Stimulated activated CD8-positive, alpha-beta memory T cell treated with anti-CD3 and anti-CD28 coated beads, Interleukin-15, amount 100 ng/mL, for 4 hours (primary cell): Measurements from ENCODE around the gene ZMYND11.

Source experiments
- DNase-seq, 2 donors: peaks; one replicate each; pipeline ENCODE4 v3.0.0-alpha.2; 2020; ENCODE audit warnings: low read depth in 2 of 2

ZMYND11 gene

DNA sequence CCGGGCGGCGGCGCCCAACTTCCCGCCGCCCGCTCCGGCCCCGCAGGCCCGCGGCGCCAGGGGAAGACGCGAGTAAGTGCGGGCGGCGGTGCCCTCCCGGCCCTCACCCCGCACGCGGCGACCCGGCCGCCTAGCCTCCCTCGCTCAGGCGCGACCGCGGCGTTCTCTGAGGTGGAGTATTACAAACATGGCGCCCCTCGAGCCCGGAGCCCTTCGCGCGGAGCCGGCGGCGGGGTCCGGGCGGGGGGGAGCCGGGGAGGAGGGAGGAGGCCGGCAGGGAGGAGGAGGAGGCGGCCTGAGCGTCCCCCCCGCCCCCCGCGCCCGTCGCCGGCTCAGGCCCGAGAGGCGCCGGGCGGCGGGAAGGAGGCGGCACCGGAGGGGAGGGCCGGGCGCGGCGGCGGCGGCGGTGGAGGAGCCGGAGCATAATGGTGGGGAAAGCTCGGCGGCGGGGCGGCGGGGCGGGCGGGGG is at the start of gene ZMYND11:
ZMYND11 (plus strand) TSS at position 324 of the 469 bp plus-strand sequence. CDS start 44,558 bp downstream, outside the sequence.
- peak in 1 of 2 donors; percentile 57 for DNase-seq

DNA sequence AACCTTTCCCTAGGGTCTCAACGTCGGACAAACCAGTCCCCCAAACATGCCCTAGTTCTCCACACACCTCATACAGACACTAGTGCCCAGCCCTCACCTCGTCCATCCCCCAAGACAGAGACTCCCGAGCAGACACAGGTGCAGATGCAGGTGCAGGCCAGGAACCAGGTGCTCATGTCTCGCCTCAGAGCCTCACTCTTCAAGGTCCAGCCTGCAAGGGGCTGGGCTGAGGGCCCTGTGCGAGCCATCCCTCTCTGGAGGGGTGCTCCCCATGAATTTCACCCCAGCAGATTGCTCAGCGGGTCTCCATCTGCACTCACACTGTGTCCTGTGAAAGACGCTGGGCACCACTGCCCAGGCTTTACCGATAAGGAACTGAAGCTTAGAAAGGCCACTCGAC is 49.2 kb upstream of the ZMYND11 start:
- no peak for DNase-seq

- DNase-seq = no peak
These were observed 47.8 kb upstream of the ZMYND11 start for GRCh38 chr10:87177-88080.

DNA sequence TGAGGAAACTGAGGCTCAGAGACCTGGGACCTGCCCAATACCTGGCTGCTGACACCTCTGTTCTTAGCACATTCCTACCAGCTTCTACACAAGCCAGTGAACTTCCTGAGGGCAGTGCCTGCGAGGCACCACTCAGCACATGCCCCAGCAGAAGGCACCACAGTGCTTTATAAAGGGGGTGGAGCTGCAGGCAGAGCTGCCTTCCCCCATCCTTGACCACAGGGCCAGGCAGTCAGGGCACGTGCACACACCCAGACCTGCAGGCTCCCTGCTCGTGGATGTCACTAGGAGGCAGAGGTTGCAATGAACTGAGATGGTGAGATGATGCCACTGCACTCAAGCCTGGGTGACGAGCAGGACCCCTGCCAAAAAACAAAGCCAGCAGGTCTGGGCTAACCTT is 47.0 kb upstream of the ZMYND11 start:
- DNase-seq = no peak

DNA sequence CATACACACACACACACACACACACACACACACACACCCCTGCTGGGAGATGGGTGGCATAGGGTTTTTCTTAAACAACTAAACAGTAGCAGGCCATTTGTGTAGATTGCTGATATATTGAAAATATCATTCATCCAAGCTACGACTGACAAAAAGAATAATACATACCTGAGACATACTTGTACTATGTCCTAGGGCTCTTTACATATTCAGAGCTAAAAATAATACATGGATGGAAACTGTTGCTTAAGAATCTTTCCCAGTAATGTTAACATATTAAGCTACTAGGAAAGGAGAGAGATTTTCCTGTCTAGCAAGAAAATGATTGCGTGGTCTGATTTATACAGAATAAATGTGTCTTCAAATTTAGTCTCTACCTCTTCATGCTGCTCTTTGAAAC is 46.0 kb upstream of the ZMYND11 start:
- DNase-seq = no peak

GRCh38 chr10:90161-90560 is 45.1 kb upstream of the ZMYND11 start:
- DNase-seq = no peak

DNA sequence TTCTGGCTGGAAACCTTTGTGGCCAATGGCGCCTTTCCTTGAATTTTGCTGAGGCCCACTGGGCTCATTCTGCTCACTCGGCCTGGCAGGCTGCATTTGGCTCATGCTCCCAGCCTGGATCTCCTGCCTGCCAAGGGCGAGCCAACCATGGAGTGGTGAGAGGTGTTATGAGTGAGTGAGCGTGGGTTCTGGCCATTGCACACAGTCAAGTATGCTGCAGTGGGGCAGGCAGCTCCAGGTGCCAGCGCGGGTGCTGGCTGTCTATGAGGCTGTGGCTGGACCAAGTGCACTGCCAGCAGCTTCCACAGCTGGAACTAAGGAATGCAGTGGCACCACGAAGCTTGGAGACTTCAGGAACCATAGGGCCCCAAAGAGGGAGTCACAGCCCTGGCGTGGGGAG is 43.9 kb upstream of the ZMYND11 start:
- no peak for DNase-seq

DNA sequence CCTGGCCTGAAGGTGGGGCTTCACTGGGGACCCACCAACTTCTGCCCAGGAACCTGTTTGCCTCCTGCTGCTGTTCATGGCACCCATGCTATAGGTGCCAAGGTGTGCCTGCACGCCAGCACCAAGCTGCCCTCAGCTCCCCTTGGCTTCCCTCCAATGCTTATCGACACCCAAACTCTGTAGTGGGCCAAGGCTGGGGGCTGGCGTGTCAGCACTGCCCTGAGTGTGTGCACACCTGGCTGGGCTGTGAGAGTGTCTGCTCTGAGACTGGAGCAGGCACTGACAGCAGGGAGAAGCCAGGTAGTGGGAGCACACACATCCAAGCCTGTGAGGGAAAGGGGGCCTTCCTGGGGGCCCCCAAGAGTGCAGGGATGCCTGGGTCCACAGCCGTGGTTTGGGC is 43.1 kb upstream of the ZMYND11 start:
- DNase-seq = no peak

DNA sequence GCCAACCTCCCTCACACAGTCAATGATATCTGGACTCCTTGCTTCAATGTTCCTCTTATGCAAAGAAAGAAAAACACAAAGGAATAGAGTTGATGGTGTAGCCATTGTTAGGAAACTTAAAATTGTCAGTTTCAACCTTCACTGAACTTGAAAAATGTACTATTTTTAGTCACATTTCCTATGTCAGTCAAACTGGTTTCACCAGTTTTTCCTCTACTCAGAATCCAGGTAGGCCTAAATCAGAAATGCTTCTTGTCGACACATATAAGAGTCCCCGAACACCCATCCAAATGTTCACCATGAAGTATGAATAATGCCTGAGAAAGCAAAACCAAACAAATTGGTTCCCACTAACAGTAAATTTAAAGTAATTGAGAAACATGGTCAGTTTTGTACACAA is 42.4 kb upstream of the ZMYND11 start:
- DNase-seq = no peak

DNA sequence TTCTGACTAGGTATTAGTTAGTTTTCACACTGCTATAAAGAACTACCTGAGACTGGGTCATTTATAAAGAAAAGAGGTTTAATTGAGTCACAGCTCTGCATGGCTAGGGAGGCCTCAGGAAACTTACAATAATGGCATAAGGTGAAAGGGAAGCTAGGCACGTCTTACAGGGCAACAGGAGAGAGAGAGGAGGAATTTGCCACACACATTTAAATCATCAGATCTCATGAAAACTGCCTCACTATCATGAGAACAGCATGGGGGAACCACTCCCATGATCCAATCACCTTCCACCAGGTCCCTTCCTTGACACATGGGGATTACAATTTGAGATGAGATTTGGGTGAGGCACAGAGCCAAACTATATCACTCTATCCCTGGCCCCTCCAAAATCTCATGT is 40.6 kb upstream of the ZMYND11 start:
- no peak for DNase-seq

GRCh38 chr10:95356-96115 is 39.7 kb upstream of the ZMYND11 start:
- DNase-seq = no peak

GRCh38 chr10:96466-96865 is 38.8 kb upstream of the ZMYND11 start:
- no peak for DNase-seq

DNA sequence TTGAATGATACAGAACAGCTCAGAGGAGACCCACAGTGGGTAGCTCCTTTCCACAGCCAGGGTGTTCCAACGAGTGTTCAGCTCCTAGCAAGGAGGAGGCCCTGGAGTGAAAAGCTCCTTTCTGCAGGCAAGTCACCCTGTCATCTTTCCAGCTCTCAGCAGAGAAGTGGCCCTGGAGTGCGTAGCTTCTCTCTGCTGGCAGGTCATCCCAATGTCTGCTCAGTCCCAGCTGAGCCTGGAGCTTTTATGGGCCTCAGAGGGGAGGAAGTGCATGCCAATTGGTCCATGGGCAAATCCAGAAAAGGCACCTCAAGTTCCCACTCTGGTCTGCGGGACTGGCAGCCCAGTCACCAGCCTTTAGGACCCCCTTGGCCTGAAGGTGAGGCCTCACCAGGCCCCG is 30.8 kb upstream of the ZMYND11 start:
- no peak for DNase-seq

DNA sequence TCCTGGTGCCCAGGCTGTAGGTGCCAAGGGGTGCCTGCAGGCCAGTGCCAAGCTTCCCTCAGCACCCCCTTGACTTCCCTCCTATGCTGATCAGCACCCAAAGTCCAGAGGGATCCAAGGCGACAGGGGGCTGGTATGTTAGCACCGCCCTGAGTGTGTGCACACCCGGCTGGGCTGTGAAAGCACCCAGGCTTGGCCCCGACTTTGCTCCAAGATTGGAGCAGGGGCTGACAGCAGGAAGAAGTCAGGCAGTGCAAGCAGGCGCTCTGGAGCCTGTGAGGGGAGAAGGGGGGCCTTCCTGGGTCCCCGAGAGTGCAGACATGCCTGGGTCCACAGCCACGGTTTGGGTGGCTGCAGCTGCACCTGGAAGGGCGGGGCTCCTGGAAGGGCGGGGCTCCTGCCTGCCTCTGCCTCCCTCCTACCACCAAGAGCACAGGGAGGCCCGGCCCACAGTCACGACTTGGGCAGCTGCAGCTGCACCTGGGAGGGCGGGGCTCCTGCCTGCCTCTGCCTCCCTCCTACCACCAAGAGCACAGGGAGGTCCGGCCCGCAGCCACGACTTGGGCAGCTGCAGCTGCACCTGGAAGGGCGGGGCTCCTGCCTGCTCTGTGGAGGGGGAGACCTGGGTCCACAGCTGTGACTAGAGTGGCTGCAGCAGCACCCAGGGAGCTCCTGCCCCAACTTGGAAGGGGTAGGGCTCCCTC is 30.2 kb upstream of the ZMYND11 start:
- no peak for DNase-seq

DNA sequence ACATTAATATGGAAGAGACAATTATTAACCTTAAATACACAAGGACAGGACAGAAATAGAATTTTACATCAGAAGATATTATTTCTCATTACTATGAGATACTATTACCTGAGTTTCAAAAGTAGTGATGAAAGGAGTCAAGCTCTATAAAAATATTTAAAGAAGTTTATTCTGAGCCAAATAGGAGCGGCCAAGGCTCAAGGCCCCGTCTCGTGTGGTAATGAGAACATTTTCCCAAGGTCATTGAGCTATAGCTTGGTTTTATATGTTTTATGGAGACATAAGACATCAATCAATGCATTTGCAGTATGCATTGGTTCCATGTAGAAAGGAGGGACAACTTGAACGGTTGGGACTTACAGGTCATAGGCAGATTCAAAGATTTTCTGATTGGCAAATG is 29.4 kb upstream of the ZMYND11 start:
- no peak for DNase-seq

GRCh38 chr10:106740-107139 is 28.5 kb upstream of the ZMYND11 start:
- no peak for DNase-seq

DNA sequence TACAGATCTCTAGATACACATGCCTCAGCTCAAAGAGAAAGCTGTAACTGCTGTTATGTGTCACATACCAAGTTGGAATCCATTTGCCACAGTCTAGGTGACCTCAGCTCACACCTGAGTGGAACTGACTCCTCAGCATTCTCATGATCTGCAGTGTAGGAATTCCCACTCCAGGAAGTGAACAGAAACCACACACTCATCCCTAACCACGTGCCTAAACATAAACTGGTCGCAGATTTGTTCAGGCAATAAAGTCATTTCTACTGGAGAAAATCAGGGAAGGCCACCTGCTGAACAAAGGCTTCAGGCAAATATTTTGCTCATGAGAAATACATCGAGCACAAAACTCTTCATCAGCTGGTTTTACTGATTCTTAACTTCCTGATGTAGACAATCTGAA is 23.0 kb upstream of the ZMYND11 start:
- DNase-seq = no peak

DNA sequence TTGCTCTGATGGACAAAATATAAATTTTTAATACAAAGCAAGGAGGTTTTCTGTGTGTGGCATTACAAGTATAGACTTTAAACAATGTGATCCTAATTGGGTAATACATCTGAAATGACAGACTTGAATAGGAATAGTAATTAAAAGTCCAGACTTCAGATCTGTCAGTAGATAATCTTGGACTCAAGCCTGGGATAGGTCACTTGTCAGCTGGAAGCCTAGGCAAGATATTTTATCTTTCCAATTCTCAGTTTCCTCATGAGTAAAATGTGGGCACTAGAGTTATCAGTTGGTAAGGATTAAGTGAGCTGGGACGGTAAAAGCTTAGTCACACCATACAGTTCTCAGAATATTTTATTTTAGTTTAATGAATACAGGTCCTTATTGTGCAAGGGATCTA is 10.4 kb upstream of the ZMYND11 start:
- DNase-seq = no peak

GRCh38 chr10:127612-128432 is 7.4 kb upstream of the ZMYND11 start:
- DNase-seq = no peak

DNA sequence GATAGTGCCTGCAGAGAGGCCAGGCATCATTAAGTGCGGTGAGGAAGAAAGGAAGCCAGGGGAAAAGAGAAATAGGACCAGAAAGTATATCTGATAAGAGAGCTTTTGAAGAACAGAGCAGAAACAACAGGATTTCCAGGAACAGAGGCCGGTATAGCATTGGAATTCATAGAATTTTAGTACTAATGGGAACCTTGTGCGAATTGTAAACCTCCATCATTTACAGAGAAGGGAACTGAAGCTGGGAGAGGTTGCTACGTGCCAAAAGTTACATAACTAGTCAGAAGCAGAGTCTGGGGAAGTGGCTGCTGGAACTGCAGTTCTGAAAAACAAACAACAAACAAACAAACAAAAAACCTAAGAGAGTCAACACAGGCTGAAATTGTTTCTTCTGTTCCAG is 5.4 kb upstream of the ZMYND11 start:
- no peak for DNase-seq
